Epidermal melanocyte (primary cell): Measurements from ENCODE around the gene MYO10.

Experiments
- DNase-seq: peaks from one replicate; pipeline ENCODE4 v3.0.0; 2011; ENCODE audit warnings: low spot score; ENCODE audit not compliant: insufficient read length

Gene MYO10

GRCh38 chr5:16713386-16713928 is 222.6 kb downstream of the MYO10 start:
- DNase-seq, result peak; percentile 26

DNA sequence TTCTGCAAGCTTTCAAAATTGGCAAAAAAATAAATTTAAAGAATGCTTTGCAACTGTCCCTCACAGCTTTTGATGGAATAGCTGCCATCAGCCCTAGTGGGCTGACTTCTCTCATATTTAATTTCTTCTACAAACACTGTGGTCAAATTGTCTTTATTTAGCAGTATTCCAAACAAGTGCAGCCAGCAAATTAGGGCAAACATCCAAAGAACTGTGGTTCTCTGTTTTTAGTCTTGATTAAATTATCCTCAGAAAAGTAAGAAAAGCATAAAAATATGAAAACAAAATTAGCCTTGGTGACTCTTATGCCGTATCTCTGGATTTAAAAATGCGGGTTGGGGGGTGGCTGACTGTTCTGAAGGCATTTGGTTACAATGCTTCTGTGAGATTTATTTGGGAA is 223.5 kb downstream of the MYO10 start:
- peak; percentile 4 for DNase-seq

- DNase-seq, result peak; percentile 5
Measured at GRCh38 chr5:16712178-16712577, 223.9 kb downstream of the MYO10 start.

DNA sequence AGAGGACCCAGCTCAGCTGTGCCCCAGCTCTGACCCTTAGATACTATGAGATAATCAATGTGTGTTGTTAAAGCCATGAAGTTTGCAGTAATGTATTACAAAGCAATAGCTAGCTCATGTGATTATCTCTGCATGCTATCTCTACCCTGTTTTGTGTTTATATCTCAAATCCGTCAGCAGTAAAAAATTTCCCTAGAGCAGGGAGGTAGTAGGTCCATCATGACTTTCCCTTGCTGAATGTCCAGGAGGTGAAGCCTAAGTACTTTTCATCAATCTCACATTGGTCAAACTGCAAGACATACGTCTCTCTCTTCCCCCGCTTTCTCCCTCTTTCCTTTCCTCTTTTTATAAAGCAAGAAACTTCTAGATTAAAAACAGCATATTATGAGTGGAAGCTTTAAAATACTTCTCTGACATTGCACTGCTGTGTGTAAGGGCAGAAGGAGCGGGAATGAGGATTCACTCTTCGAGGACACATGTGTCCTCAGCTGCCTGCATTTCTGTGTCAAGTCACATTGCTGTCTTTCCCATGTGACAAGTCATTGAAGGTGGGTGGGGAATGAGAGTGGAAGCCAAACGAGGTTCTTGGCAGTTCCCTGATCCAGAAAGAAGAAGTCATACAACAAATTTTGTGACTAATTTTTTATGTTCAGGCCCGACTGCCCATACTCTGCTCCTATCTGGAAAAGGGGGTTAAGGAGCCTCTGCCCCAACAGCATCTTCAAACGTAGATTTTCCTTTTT is 226.2 kb downstream of the MYO10 start:
- DNase-seq, result no peak

- no peak for DNase-seq
Measured at GRCh38 chr5:16707869-16708192, 228.3 kb downstream of the MYO10 start.

GRCh38 chr5:16707168-16707868 is 228.8 kb downstream of the MYO10 start:
- no peak for DNase-seq

DNA sequence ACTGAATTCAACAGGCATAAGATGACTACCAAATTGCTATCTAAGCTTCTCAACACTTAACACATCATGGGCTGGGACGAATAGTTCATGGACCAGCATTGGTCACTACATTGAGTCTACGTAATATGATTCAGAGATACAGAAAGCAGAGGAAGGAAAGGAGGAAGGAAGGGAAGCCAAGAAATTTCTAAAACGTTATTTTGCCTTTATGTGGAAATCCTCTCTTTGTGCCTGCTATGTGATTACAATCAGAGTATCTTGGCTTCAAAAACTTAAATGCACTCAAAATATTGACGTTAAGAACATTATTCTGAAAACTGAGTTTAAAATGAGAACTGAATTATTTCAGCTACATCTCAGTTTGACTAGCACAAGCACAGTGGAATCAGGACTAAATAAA is 231.1 kb downstream of the MYO10 start:
- DNase-seq, result no peak

DNA sequence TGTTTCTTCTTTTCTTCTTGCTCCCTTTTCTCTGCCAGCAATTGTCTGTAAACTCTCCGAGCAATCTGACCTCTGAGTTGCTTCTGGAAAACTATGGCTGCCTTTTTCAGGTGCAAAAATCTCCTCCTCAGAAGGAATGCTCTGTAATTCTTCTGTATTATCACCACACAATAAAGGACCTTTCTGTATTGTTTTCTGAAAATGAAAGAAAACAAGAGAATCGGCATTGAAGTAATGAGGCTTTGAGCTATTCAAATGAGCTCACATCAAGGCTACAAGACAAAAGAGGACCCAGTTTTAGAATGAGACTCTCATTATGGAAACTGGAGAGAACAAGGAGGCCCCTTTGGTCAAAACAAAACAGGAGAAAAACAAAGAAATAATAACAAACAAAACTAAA is 233.1 kb downstream of the MYO10 start:
- no peak for DNase-seq

GRCh38 chr5:16701134-16702099 is 234.7 kb downstream of the MYO10 start:
- DNase-seq, result no peak

- no peak for DNase-seq
Measured at GRCh38 chr5:16700081-16700480, 236.0 kb downstream of the MYO10 start.

GRCh38 chr5:16695779-16696178 is 240.3 kb downstream of the MYO10 start:
- no peak for DNase-seq

- DNase-seq, result no peak
Measured at GRCh38 chr5:16693879-16694278, 242.2 kb downstream of the MYO10 start.

GRCh38 chr5:16691731-16692130 is 244.4 kb downstream of the MYO10 start:
- DNase-seq, result no peak

DNA sequence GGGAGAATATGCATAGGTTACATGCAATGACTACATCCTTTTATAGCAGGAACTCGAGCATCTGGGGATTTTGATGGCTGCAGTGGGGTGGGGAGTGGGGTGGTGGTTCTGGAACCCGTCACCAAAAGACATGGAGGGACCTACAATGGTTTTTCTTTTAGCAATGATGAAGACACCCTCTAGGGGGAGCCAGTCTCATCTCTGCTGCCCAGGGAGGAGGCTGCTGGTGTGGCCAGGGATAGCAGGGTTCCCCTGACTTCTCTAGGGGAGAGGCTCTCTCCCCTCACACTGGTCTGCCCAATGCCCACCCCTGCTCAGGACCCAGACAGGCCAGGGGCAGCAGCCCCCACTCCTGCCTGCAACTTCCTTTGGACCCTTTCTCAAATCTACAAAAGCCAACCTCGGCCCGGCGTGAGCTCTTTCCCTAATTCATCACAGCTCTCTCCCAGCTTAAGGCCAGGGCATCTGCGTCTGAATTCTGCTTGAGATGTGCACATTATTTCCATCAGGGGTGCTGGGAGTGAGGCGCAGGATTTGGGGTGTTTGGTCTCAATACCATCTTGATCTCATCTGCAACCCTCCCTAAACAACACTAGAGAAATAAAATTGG is 245.7 kb downstream of the MYO10 start:
- DNase-seq, result peak; percentile 45

GRCh38 chr5:16687898-16688297 is 248.2 kb downstream of the MYO10 start:
- no peak for DNase-seq

- no peak for DNase-seq
Measured at GRCh38 chr5:16685069-16685468, 251.0 kb downstream of the MYO10 start.

DNA sequence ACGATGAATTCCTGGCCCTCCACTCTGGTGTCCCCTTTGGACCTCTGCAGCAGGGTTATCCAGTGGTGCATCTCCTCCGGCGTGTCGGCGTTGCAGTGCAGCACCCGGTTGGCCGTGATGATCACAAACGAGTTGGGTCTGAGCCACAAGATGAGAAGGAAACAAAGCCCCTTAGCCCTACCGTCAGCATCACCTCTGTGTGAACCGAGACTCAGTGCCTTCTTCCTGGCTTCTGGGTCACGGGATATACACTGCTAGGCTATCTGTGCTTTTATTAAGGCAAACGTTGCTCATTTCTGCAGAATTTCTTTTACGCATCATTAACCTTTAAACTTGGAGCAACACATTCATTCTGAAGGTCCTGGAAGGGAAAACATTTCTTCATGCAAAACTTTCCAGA is 254.2 kb downstream of the MYO10 start:
- no peak for DNase-seq

- DNase-seq, result no peak
Measured at GRCh38 chr5:16679863-16680262, 256.2 kb downstream of the MYO10 start.

DNA sequence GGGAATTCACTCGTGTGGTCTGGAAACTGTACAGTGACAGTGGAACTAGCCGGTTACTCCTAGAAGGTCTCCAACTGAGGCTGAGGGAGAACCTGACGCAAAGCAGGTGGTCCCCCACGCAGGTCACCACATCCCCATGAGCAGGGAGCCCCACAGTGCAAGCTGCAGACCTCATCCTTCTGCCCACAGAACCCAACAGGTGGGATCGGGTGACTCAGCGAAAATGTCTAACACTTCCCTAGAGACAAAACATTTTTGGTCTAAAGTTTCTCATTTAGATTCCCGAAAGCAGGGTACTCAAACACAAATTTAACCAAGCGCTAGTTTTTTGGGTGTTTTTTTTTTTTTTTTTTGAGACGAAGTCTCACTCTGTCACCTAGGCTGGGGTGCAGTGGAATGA is 256.9 kb downstream of the MYO10 start:
- DNase-seq, result no peak

DNA sequence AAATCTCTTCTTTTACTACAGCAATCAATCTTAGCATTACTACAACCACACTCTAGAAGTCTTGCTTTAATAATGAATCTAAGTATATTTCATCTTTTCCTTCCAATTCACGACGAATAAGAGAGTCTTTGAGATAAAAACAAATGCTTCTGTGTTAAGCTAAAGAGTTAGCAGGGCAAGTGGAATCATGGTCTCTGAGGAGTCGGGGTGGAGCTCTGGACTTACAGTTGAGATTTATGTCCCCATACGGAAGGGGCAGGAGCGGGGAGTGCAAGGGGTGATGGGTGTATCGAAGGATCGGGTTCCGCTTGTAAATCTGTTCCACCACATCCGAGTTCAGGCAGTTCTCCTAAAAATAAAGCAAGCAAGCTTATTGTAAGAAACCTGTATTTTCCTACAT is 260.3 kb downstream of the MYO10 start:
- peak; percentile 54 for DNase-seq

- no peak for DNase-seq
Measured at GRCh38 chr5:16674750-16675149, 261.3 kb downstream of the MYO10 start.
